ENCODE data around the gene OPA1. TPM values are rescaled to one million over a fixed set of nuclear protein-coding genes. Genes with fewer than 3 reads are reported as not detected.

Gene OPA1
- total RNA-seq, 1 donor from 2014 or later, result 48.5 TPM

DNA sequence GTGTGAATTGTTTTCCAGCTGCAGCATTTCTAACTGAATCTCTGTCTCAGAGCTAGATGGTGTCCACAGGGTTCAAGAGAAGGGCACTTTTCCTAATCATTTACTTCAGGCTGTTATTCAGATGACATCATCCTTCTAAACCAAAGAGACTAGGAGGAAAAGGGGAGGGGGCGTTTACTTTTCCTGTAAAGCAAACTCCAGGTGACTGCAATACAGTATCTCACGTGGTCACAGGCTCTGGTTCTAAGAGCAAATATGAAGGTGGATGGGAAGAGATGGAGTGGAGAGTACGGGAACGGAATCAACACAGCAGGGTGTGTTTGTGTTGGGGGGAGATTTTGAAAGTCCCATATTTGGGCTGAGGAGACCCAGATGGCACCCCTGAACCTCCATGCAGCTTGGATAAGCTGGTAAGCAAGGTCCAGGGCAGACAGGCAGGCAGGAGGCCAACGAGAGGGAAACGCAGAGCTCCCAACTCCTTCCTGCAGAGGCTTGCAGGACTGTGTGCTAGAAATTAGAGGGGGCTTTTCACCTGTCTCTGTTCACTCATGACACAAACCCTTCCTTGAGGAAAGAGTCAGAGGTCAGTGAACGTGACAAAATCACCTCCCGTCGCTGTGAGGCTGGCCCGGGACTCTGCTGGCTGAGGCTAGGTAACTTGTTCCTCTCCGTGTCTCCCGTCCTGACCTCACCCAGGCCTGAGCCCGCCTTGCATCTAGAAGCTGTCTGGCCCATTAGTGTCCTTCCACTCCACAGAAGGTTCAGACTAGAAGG is 151.2 kb downstream of the OPA1 start:
- ATAC-seq, result no peak

DNA sequence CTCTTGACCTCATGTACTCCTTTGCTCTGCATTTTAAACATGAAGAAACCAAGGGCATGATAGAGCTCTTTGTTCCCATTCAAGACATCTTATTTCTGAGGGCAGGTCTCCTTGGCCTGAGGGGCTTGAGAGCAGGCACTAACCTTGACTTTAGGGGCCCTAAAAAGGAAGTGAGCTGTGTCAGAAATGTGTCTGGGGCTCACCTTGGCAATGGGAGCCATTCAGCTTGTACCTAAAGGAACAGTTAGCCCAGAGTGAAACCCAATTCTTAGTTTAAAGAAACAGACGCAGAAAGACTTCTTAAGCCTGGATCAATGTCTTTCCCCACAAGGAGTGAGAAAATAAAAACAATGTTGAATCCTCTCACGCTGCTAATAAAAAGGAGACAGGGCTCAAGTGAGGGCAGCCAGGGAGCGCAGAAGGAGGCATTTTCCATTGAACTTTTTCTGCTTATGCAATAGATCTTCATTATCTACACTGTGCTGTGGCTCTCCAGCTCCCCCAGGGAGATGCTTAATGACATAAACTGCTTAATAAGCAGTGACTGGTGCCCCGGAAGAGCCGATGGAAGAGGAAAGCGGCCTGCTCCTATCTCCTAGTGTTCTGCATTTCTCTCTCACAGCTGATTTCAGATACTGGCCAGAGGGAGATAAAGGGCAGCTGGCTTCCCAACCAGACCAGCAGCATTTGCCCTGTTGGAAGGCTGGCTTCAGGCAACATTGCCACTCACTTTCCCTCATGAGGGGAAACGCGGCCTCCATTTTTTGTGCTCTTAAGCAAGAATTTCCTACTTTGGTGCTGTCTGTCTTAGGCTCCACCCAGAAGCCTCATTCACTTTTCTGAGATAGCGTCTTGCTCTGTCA is 152.0 kb downstream of the OPA1 start:
- ATAC-seq, result no peak

DNA sequence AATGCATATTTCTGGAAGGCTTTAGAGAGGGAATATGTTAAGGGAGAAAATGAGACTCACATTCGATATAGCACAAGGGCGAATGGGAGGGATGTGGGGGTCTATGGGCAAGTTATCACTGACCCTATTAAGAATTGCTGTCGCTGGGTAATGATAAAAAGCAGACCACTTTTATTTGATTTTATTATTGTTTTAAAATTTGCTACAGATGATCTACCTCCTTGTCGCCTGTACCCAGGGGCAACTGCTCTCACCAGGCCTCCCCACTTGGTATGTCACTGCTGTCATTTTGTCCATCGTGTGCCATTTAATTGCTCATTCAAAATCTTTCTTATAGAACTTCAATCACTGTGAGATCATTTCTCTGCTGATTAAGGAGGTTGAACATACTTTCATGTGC is 153.8 kb downstream of the OPA1 start:
- no peak for ATAC-seq

Other genes with a start within 250 kb of the OPA1 start
- gene ATP13A5, start 214.5 kb upstream of the OPA1 start, total RNA-seq, result 0.12 TPM
- 20.5 TPM for gene ATP13A4, start 38.3 kb upstream of the OPA1 start, total RNA-seq

Data from esophagus mucosa (tissue), 1 donor.